GM12878 (cell line): Measurements from ENCODE around the gene OR1F1. TPM values are rescaled to one million over a fixed set of nuclear protein-coding genes. Genes with fewer than 3 reads are reported as not detected.

Experiments
- ATAC-seq: fragments of 200-7000 bp; cut with Tn5 transposase; 3 replicates; pipeline ENCODE4 v1.9.1; 2020; ENCODE audit warnings: mild to moderate bottlenecking, moderate library complexity
- BruUV-seq: library from RNA; stranded (reverse); fragments of 400-500 nt; replicated peaks from 2 replicates; lab custom pipeline; 2021; lab: Mats Ljungman, UMichigan
- CTCF ChIA-PET: fragments of 300-600 bp; sonication (Branson Sonifier 250); formaldehyde crosslinking; extraction: SDS; loops from one replicate; lab custom pipeline; 2021; ENCODE audit warnings: inconsistent platforms; lab: Yijun Ruan, JAX
- POLR2A ChIA-PET: fragments of 350-600 bp; formaldehyde crosslinking; extraction: SDS; loops from one replicate; lab custom pipeline; 2021; ENCODE audit warnings: inconsistent platforms; lab: Charles Lee
- RAD21 ChIA-PET: fragments of 300-600 bp; sonication (Branson Sonifier 250); formaldehyde crosslinking; loops from one replicate; lab custom pipeline; 2023; ENCODE audit warnings: antibody characterized with exemption; ENCODE audit not compliant: unreplicated experiment; lab: Charles Lee
- SMC1A ChIA-PET: fragments of 300-600 bp; sonication (Branson Sonifier 250); formaldehyde crosslinking; loops from one replicate; lab custom pipeline; 2023; ENCODE audit not compliant: unreplicated experiment, uncharacterized antibody; lab: Charles Lee
- DNase-seq: peaks from one replicate; pipeline ENCODE4 v3.0.0-alpha.2; 2011; ENCODE audit warnings: low read depth, low spot score
- FAIRE-seq: peaks from 3 replicates; lab custom pipeline; 2011; peaks lifted over from hg19 to GRCh38; lab: Jason Lieb, UNC
- H2AFZ ChIP-seq: 2 replicates; pipeline ENCODE4 v1.6.0; 2011; ENCODE audit warnings: low read depth, low read length, control low read depth; ENCODE audit not compliant: control insufficient read depth
- H3K27ac ChIP-seq: 2 replicates; pipeline ENCODE4 v1.5.1; 2011; ENCODE audit warnings: control low read depth; ENCODE audit not compliant: control insufficient read depth, insufficient read depth
- H3K27me3 ChIP-seq, 2 experiments: replicated peaks in 1 of 2; 2 replicates each; pipeline versions ENCODE4 v1.6.0 to v1.6.1; 2011; ENCODE audit warnings: low read length in 1 of 2; ENCODE audit not compliant: control insufficient read depth in 2 of 2, insufficient read depth in 2 of 2
- H3K36me3 ChIP-seq, 2 experiments: 2 replicates each; pipeline ENCODE4 v1.5.1; 2011; ENCODE audit warnings: low read length in 1 of 2; ENCODE audit not compliant: control insufficient read depth in 2 of 2, insufficient read depth in 2 of 2
- H3K4me1 ChIP-seq: 2 replicates; pipeline ENCODE4 v1.6.1; 2011; ENCODE audit warnings: mild to moderate bottlenecking, low read length, moderate library complexity, mixed read lengths; ENCODE audit not compliant: control insufficient read depth, insufficient read depth
- H3K4me2 ChIP-seq: 2 replicates; pipeline ENCODE4 v1.6.0; 2011; ENCODE audit warnings: control low read depth; ENCODE audit not compliant: control insufficient read depth, insufficient read depth
- H3K4me3 ChIP-seq: fragments of 200-600 bp; sonication (generic); 2 replicates; pipeline ENCODE4 v1.5.1; 2016
- H3K79me2 ChIP-seq: 2 replicates; pipeline ENCODE4 v1.6.0; 2011; ENCODE audit warnings: low read length; ENCODE audit not compliant: control insufficient read depth, insufficient read depth
- H3K9ac ChIP-seq: 2 replicates; pipeline ENCODE4 v1.8.0; 2011; ENCODE audit warnings: low read length, control low read depth, mixed read lengths; ENCODE audit not compliant: control insufficient read depth, insufficient read depth
- H3K9me3 ChIP-seq: replicated peaks from 3 replicates; pipeline ENCODE4 v1.5.1; 2011; ENCODE audit warnings: mild to moderate bottlenecking, low read length; ENCODE audit not compliant: control insufficient read depth, insufficient read depth
- H4K20me1 ChIP-seq: 2 replicates; pipeline ENCODE4 v1.6.0; 2011; ENCODE audit not compliant: control insufficient read depth, insufficient read depth
- BRCA1 ChIP-seq: IDR thresholded peaks from 2 replicates; pipeline ENCODE4 v1.6.1; 2011; ENCODE audit warnings: low read depth, low read length, improper control_type of control experiment
- CEBPB ChIP-seq, 2 experiments: fragments of 150-350 bp in 1 of 2; IDR thresholded peaks; 2 replicates each; pipeline ENCODE4 v1.6.1; 2012 to 2014; ENCODE audit warnings: low read depth in 2 of 2, low read length in 2 of 2, borderline replicate concordance in 1 of 2, inconsistent platforms in 1 of 2
- CUX1 ChIP-seq: IDR thresholded peaks from 2 replicates; pipeline ENCODE4 v1.6.1; 2012; ENCODE audit warnings: improper control_type of control experiment, low read depth, low read length; ENCODE audit not compliant: insufficient replicate concordance
- GATAD2B ChIP-seq: fragments of 450-650 bp; conservative IDR thresholded peaks from 2 replicates; pipeline ENCODE4 v1.6.1; 2017; ENCODE audit warnings: low read depth, mild to moderate bottlenecking, moderate library complexity
- MLLT1 ChIP-seq: fragments of 450-650 bp; IDR thresholded peaks from 2 replicates; pipeline ENCODE4 v1.6.1; 2016; ENCODE audit warnings: mild to moderate bottlenecking
- PAX8 ChIP-seq: fragments of 450-650 bp; IDR thresholded peaks from 2 replicates; pipeline ENCODE4 v1.6.1; 2017; ENCODE audit warnings: mild to moderate bottlenecking, moderate library complexity
- RBBP5 ChIP-seq: fragments of 200-600 bp; sonication (generic); conservative IDR thresholded peaks from 2 replicates; pipeline ENCODE4 v1.6.1; 2016
- RELB ChIP-seq: fragments of 450-650 bp; IDR thresholded peaks from 2 replicates; pipeline ENCODE4 v1.6.1; 2017; ENCODE audit warnings: low read depth, mild to moderate bottlenecking, moderate library complexity
- SMARCA5 ChIP-seq: fragments of 450-650 bp; IDR thresholded peaks from 2 replicates; pipeline ENCODE4 v1.6.1; 2017; ENCODE audit warnings: mild to moderate bottlenecking
- SUZ12 ChIP-seq: fragments of 200-600 bp; sonication (generic); IDR thresholded peaks from one replicate; pipeline ENCODE4 v1.6.1; 2018; ENCODE audit warnings: antibody characterized with exemption, mild to moderate bottlenecking; ENCODE audit not compliant: unreplicated experiment
- TAF1 ChIP-seq: IDR thresholded peaks from 2 replicates; pipeline ENCODE4 v1.6.1; 2011; ENCODE audit warnings: mild to moderate bottlenecking, low read depth, low read length, borderline replicate concordance
- ZBED1 ChIP-seq: IDR thresholded peaks from 2 replicates; pipeline ENCODE4 v1.6.1; 2016; ENCODE audit warnings: borderline replicate concordance
- ZSCAN29 ChIP-seq: fragments of 450-650 bp; IDR thresholded peaks from 2 replicates; pipeline ENCODE4 v1.6.1; 2017; ENCODE audit warnings: mild to moderate bottlenecking, moderate library complexity
- WGBS: methylation state at CpG from one replicate; pipeline ENCODE4 v1.1.6; 2016; ENCODE audit warnings: low lambda C conversion rate; ENCODE audit not compliant: insufficient replicate concordance, insufficient coverage; ENCODE audit errors: missing lambda C conversion rate; 5-methylcytosine and 5-hydroxymethylcytosine counted together
- in situ Hi-C: fragments of 300-500 bp; cut with MboI; formaldehyde crosslinking; loops from 9 replicates; pipeline ENCODE4 v1.14.3; 2018; ENCODE audit warnings: mixed read lengths
- intact Hi-C: fragments of 100-400 bp; cut with micrococcal nuclease; formaldehyde crosslinking; loops from one replicate; pipeline ENCODE4 v1.14.2; 2022; ENCODE audit not compliant: unreplicated experiment
- polyA plus RNA-seq, 11 experiments: library from polyadenylated mRNA; depleted of rRNA in 4 of 11; unstranded in 6 of 11; stranded (reverse) in 5 of 11; fragments of >200 nt; fragmentation: Nextera tagmentation in 4 of 11; fragmentation: Illumina TruSeq in 1 of 11; extraction: Ambion mirVana in 4 of 11; extraction: Trizol in 1 of 11; gene quantifications; 1 replicate in 1 of 11; 2 replicates in 10 of 11; pipeline versions ENCODE4 v1.2.1 to v1.2.3, GENCODE V29; 2011 to 2016; ENCODE audit warnings: inconsistent platforms in 2 of 11, missing spikeins in 2 of 11, low read depth in 1 of 11
- total RNA-seq, 4 experiments: library from RNA; depleted of rRNA in 3 of 4; stranded (reverse); fragments of >200 nt in 3 of 4; fragmentation: Illumina TruSeq in 1 of 4; extraction: Trizol in 1 of 4; gene quantifications; 2 replicates each; pipeline versions ENCODE4 v1.2.1 to v1.2.3, GENCODE V29; 2013 to 2021

OR1F1 gene
- total and polyA plus RNA-seq, 10 of the 15 experiments (the other 5 are each of a cell fraction or from before 2014, with no cell fraction given), result 0.10 to 0.14 (median 0.12) TPM; not detected in 7

GRCh38 chr16:3158510-3159314 is 29.3 kb upstream of the OR1F1 start:
- H3K79me2 ChIP-seq, result no peaks in the 10 kb centered on the region
- no peaks in the 10 kb centered on the region; the same call in 2 of the 3 replicates for H3K9me3 ChIP-seq
- FAIRE-seq (peak; percentile 86), DNase-seq (no peak), ATAC-seq (peak; percentile 88)
- H4K20me1 ChIP-seq, result no peaks in the 10 kb centered on the region
- ChIA-PET CTCF (interaction anchor here (0.8 to 3.5 kb wide), 6 partner anchors 9 to 240 kb away, joined by 3 to 18 read pairs (median 4); partner anchors contain the start of gene ZNF213), SMC1A (interaction anchor here (0.8 to 1.6 kb wide), 4 partner anchors 8 to 13 kb away, joined by 4 to 5 read pairs (median 4); no protein-coding TSS in a partner anchor), POLR2A (interaction anchor here (0.6 to 3.6 kb wide), 7 partner anchors 9 to 1850 kb away, joined by 3 to 16 read pairs (median 6); partner anchors contain the start of gene ZNF213), RAD21 (interaction anchor here (0.7 to 2.5 kb wide), 7 partner anchors 8 to 1195 kb away, joined by 3 to 11 read pairs (median 3); partner anchors contain the start of gene IL32)
- in situ Hi-C loops, result no loop called here
- peaks cover 17% of the 10 kb centered on the region for H3K4me1 ChIP-seq
- H3K27me3 ChIP-seq, result peaks cover 0 to 2% of the 10 kb centered on the region in 2 experiments; a peak in 1 of 4 replicates
- intact Hi-C loops, result loop anchor here (1.0 to 10.0 kb wide), 2 partner anchors 8 to 106 kb away; no protein-coding TSS in a partner anchor
- WGBS, result under 1% methylated on average over 66 of the region's 70 CpGs
- H3K9ac ChIP-seq, result peak overlapping the region; percentile 81
- H3K4me3 ChIP-seq, result peak overlapping the region; percentile 96
- no peaks in the 10 kb centered on the region for H3K36me3 ChIP-seq
- H3K27ac ChIP-seq, result peak overlapping the region; percentile 41
- H3K4me2 ChIP-seq, result peak overlapping the region; percentile 97
- peak overlapping the region; percentile 74 for H2AFZ ChIP-seq
- BruUV-seq, result TSS peak; percentile 84
- TF ChIP-seq GATAD2B (no peak; the same call in 1 of the 2 replicates), MLLT1 (peak; percentile 52; the same call in 1 of the 2 replicates), BRCA1 (no peak), CUX1 (no peak), ZSCAN29 (no peak), TAF1 (no peak), ZBED1 (no peak), SUZ12 (no peak), RBBP5 (no peak), CEBPB (IDR thresholded peaks at IDR 0.05; ENCODE audit: borderline replicate concordance in 1 of 2, low read depth in 2 of 2, low read length in 2 of 2) (no peak), PAX8 (no peak), RELB (peak; percentile 41; the same call in 1 of the 2 replicates), SMARCA5 (peak; percentile 64; the same call in 1 of the 2 replicates)
